Measurements from ENCODE around the gene LEMD2. TPM values are rescaled to one million over a fixed set of nuclear protein-coding genes. Genes with fewer than 3 reads are reported as not detected.

LEMD2 gene
- total RNA-seq, 4 donors from 2014 or later: 50.0 to 76.6 (median 64.6) TPM

- H3K36me3 ChIP-seq: no peaks in the 10 kb centered on the region
- peaks cover 37 to 41% of the 10 kb centered on the region in 2 donors for H3K4me1 ChIP-seq
- H3K9me3 ChIP-seq: no peaks in the 10 kb centered on the region
- DNase-seq: no peak
- intact Hi-C loops (cut with DNase I): no loop called here
- WGBS, 2 donors: 73 to 76% methylated on average over 7 of the region's 7 CpGs
- H3K27me3 ChIP-seq: no peaks in the 10 kb centered on the region
- H3K4me3 ChIP-seq (replicated peaks in 1 of 3): peak overlapping the region in 2 of 3 donors; percentile 0 to 43
- TF ChIP-seq CTCF (IDR thresholded peaks at IDR 0.05): no peak
- no peak for TF ChIP-seq POLR2A (IDR thresholded peaks at IDR 0.05)
- H3K27ac ChIP-seq: peak overlapping the region; percentile 83 to 87 (median 84)
These were observed 43.4 kb downstream of the LEMD2 start for GRCh38 chr6:33745548-33745947.

GRCh38 chr6:33744895-33745546 lies 43.9 kb downstream of the LEMD2 start:
- Histone ChIP-seq H3K9me3 (no peaks in the 10 kb centered on the region), H3K27ac (peak overlapping the region; percentile 83 to 87 (median 84)), H3K36me3 (no peaks in the 10 kb centered on the region), H3K4me3 (replicated peaks in 1 of 3) (no peak overlapping the region), H3K4me1 (peaks cover 37 to 41% of the 10 kb centered on the region in 2 donors), H3K27me3 (no peaks in the 10 kb centered on the region)
- 40 to 56% methylated on average over 11 to 12 of the region's 13 CpGs for WGBS, 2 donors
- TF ChIP-seq POLR2A (IDR thresholded peaks at IDR 0.05): no peak
- TF ChIP-seq CTCF (IDR thresholded peaks at IDR 0.05): no peak
- DNase-seq: peak in 1 of 2 donors; percentile 60
- intact Hi-C loops (cut with DNase I): no loop called here

- no peak for TF ChIP-seq POLR2A (IDR thresholded peaks at IDR 0.05)
- peak; percentile 79 to 98 (median 91) for TF ChIP-seq CTCF (IDR thresholded peaks at IDR 0.05)
- H3K4me3 ChIP-seq (replicated peaks in 1 of 3): no peak overlapping the region
- peak; percentile 76 to 80 for DNase-seq
- H3K9me3 ChIP-seq: no peaks in the 10 kb centered on the region
- H3K27me3 ChIP-seq: no peaks in the 10 kb centered on the region
- H3K4me1 ChIP-seq: peaks cover 37 to 41% of the 10 kb centered on the region in 2 donors
- H3K27ac ChIP-seq: peak overlapping the region; percentile 83 to 87 (median 84)
- intact Hi-C loops (cut with DNase I): no loop called here
- H3K36me3 ChIP-seq: no peaks in the 10 kb centered on the region
- WGBS, 2 donors: 34 to 35% methylated on average over 9 to 11 of the region's 11 CpGs
These were observed 44.7 kb downstream of the LEMD2 start for GRCh38 chr6:33744001-33744848.

GRCh38 chr6:33742837-33743236 lies 46.1 kb downstream of the LEMD2 start:
- no peaks in the 10 kb centered on the region for H3K27me3 ChIP-seq
- no peaks in the 10 kb centered on the region for H3K36me3 ChIP-seq
- H3K4me1 ChIP-seq: peaks cover 33 to 34% of the 10 kb centered on the region in 2 donors
- no peak overlapping the region for H3K4me3 ChIP-seq (replicated peaks in 1 of 3)
- DNase-seq: peak; percentile 36 to 44
- 48 to 51% methylated on average over 7 of the region's 7 CpGs for WGBS, 2 donors
- no peaks in the 10 kb centered on the region for H3K9me3 ChIP-seq
- intact Hi-C loops (cut with DNase I): no loop called here
- TF ChIP-seq CTCF (IDR thresholded peaks at IDR 0.05) (no peak), POLR2A (IDR thresholded peaks at IDR 0.05) (no peak)
- H3K27ac ChIP-seq: no peak overlapping the region

- intact Hi-C loops (cut with DNase I): no loop called here
- H3K27ac ChIP-seq: no peak overlapping the region
These were observed 46.8 kb downstream of the LEMD2 start for GRCh38 chr6:33742092-33742491.

More at GRCh38 chr6:33742092-33742491, 46.8 kb downstream of the LEMD2 start:
- no peak for TF ChIP-seq POLR2A (IDR thresholded peaks at IDR 0.05)
- no peak for DNase-seq
- Histone ChIP-seq H3K9me3 (no peaks in the 10 kb centered on the region), H3K36me3 (peaks cover 0 to 4% of the 10 kb centered on the region in 2 donors), H3K4me1 (peaks cover 26 to 27% of the 10 kb centered on the region in 2 donors), H3K4me3 (replicated peaks in 1 of 3) (no peak overlapping the region), H3K27me3 (no peaks in the 10 kb centered on the region)
- 77% methylated on average over 7 to 8 of the region's 9 CpGs for WGBS, 2 donors

All from thyroid gland (tissue), 4 donors.